Activated T-helper 1 cell treated with Interleukin-2 at 50 U/mL for 16 hours (primary cell): ENCODE data around the gene SLC25A11.
A peak's percentile ranks its signal among the peaks of the same experiment; 100 is the strongest.
"Not testable (repeated sequence)": the region's sequence is repeated elsewhere in the genome, so short reads cannot be mapped to it uniquely, and the experiment has no call there.

Experiments
- DNase-seq: peaks from one replicate; pipeline ENCODE4 v3.0.0-alpha.2; 2020; ENCODE audit warnings: low read depth

SLC25A11 gene

DNA sequence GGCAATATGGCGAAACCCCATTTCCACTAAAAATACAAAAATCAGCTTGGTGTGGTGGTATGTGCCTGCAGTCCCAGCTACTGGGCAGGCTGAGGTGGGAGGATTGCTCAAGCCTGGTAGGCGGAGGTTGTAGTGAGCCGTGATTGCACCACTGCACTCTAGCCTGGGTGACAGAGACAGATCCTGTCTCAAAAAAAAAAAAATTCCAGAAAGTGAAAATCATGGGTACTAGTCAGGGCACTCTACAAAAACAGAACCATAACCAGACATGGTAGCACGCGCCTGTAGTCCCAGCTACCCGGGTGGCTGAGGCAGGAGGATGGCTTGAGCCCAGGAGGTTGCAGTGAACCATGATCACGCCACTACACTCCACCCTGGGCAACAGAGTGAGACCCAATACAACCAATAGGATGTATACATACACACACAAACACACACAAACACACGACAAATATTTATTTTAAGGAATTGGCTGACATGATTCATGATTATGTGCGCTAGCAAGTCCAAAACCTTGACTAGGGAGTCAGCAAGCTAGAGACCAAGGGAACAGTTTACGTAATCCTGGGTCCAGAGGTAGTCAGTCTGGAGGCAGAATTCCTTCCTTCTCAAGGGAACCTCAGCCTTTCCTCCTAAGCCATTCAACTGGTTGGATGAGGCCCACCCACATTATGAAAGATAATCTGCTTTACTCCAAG lies 19.3 kb downstream of the SLC25A11 start:
- no peak for DNase-seq

DNA sequence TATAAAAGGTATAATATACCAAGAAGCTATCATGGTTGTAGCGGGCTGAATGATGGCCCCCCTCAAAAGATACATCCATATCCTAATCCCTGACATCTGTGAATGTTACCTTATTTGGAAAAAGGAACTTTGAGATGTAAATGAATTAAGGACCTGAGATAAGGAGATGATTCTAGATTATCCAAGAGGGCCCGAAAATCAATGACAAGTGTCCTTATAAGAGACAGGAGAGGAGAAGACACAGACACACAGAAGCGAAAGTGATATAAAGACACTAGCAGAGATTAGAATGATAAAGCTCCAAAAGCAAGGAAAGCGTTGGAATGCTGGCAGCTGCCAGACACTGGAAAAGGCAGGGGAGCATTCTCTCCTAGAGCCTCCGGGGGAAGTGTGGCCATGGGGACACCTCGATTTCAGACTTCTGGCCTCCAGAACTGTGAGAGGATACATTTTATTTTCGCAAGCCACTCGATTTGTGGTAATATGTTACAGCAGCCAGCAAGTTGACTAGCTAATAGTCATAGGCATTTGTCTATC lies 20.3 kb downstream of the SLC25A11 start:
- no peak for DNase-seq

DNA sequence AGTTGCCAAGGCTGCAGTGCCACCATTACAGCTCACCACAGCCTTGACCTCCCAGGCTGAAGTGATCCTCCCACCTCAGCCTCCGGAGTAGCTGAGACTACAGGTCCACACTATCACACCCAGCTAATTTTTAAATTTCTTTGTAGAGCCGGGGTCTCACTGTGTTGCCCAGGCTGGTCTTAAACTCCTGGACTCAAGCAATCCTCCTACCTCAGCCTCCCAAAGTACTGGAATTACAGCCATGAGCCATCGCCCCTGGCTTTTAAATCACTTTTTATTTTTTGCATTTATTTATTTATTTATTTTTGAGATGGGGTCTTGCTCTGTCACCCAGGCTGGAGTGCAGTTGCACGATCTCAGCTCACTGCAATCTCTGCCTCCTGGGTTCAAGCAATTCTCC lies 25.3 kb downstream of the SLC25A11 start:
- not testable (repeated sequence) for DNase-seq

DNA sequence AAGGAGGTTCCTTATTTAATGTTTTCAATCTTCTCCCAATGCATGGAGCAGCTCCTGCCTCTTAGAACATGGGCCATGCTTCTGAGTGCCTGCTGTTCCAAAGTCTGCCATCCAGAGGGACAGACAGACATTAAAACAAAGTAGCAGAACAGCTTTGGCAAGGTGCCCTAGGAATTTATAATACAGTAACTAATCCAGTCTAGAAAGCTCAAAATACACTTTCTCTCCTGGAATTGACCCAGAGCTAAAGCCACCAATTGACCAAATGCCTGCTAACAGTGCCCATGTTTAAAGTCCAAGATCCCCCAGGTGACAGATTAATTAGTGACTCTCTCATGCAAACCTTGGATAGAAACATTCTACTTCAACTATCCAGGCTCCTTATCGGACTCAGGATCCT lies 25.9 kb downstream of the SLC25A11 start:
- DNase-seq: no peak

DNA sequence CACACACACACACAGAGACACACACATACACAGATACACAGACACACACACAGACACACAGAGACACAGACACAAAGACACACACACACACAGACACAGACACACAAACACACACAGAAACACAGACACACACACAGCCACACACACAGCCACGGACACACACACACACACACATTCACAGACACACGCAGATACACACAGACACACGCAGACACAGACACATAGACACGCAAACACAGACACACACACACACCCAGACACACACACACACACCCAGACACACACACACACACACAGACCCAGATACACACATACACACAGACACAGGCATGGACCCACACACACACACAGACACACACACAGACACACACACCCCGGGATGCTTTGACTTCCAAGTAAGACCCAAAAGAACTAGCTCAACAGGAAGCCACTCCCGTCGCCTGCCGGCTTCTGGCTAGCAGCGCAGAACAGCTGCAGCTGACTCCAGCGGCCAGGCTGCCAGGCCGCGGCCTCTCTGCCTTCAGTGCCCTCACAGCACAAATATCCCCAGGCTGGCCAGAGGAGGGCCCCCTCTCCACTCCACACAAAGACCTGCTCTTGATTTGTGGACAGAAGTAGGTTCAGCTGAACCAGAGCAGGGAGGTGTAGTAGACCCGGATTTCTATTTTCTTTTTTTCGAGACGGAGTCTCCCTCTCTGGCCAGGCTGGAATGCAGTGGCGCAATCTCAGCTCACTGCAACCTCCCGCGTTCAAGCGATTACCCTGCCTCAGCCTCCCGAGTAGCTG lies 30.9 kb downstream of the SLC25A11 start:
- peak; percentile 60 for DNase-seq

DNA sequence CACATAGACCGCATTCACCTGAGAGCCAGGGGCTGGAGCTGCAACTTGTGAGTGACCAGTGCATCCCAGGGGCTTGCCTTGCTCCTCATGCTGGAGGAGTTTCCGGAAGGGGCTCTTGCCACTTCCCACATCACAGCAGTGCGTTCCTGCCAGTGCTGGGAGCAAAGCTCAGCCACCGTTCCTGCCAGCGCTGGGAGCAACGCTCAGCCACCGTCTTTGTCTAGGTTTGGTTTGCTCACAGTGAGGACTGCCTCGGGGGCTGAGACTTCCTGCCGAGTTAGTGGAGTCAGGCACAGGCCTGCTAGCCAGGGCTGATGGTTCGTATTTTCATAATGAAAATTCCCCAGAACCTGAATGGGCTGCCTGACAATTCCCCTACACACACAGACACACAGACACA lies 31.5 kb downstream of the SLC25A11 start:
- DNase-seq: no peak

DNA sequence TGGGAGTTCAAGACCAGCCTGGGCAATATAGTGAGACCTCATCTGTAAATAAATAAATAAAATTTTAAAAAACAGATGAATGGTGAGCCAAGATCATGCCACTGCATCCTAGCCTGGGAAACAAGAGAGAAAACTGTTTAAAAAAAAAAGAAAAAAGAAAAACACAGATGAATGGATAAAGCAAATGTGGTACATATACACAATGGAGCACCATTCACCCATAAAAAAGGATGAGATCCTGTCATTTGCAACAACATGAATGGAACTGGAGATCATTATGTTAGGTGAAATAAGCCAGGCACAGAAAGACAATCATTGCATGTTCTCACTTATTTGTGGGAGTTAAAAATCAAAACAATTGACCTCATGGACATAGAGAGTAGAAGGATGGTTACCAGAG lies 33.2 kb downstream of the SLC25A11 start:
- DNase-seq: not testable (repeated sequence)

DNA sequence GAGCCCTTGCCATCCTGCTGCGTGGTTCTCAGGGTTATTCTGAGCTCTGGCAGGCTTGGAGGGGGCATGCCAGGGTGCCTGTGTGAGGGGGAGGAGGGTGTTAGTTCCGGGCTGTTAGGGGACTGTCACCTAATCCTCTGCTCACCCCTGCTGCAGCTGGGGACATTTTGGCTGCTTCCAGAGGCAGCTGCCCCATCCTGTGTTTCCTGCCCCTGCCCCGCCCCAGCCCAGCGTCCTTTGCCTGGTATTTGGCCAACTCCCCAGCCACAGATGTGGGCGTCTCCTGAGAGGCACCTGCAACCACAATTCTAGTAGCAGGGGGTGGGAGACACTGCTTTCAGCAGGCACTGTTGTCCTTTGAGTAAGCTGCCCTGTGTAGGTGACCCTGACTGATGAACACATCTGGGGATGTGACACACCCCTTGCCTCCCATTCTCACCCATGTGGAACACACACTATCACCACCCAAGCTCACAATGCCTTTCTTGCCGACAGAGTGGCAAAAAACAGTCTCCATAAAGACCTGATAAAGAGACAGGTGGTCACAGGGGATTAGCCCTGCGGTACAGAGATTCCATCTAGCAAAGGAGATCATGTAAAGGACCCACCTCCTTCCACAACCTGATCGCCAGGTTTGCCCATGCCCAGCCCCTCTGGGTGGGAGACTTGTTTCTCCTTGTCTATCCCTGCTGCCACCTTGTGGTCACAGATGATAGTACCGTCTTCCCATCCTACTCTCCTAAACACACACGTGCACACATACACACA lies 36.6 kb downstream of the SLC25A11 start, which contains the start of gene CHRNE:
TSS of gene CHRNE (minus strand) at position 48 of the 768 bp plus-strand sequence. CDS start at position 13, 35 bp downstream.
- peak; percentile 47 for DNase-seq

DNA sequence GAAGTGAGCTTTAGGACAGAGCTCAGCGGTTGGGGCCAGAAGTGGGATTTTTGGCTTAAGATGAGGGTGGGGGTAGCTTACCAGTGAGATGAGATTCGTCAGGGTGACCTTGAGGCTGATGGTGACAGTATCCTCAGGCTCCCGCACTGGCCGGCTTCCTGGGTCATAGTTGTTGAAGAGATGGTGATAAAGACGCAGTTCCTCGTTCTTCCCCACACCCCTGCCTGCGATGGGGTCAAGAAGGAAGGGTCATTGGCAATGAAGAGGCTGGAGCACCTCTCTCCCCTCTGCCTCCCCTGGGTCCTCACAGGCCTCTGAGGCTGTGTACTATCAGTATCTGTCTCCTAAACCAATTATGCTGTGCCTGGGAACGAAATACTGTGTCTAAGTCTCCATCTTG lies 37.3 kb downstream of the SLC25A11 start:
- DNase-seq: no peak

DNA sequence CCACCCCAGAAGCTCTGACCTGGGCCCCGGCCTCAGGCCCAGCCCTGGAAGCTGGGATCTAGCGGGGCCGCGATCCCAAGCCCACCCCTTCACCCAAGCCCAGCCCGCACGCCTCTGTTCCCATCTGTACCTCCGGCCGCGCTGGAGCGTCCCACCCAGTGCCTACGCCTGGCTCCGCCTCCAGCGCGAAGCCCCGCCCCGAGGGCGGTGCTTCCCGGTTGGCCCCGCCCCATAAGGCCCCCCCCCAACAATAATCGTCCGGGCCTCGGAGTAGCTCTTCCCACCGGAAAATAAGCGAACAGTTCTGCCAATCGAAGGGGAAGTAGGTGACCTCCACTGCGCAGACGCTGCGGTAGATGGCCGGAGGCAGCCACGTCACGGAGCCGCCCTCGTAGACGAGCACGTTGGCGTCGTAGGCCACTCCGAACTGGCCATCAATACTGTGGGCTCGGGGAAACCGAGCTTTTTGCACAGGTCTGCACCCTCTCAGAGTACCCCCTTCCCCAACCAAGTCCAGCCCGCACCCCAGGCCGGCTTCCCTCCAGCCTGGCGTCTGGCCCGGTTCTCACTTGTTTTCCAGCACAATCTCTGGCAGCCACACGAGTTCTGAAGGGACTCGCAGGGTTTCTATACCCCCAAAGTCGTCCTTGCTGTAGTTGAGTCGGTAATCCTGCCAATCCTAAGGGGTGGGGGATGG lies 38.0 kb downstream of the SLC25A11 start:
- no peak for DNase-seq

DNA sequence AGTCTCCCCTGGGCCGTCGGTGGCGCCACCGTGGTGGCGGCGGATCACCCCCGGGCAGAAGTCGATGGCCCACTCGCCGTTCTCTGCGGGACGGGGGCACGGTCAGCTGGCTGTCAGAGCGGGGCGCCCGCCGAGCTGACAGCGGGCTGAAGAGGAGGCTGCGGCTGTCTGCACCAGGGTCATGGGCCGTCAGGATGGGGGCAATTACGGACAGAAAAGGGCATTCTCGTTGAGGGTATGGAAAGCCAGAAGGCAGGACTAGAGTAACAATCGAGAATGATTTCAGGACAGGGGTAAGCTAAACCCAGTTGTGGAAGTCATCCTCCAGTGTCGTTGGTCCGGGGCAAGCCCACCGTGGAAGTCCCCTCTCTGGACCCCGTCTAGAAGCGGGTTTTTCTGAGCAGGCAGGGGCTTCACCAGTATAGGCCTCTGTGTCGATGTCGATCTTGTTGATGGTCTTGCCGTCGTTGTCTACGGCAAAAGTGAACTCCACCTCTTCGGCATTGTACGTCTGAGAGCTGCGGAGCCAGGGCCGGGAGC lies 38.7 kb downstream of the SLC25A11 start:
- DNase-seq: no peak

DNA sequence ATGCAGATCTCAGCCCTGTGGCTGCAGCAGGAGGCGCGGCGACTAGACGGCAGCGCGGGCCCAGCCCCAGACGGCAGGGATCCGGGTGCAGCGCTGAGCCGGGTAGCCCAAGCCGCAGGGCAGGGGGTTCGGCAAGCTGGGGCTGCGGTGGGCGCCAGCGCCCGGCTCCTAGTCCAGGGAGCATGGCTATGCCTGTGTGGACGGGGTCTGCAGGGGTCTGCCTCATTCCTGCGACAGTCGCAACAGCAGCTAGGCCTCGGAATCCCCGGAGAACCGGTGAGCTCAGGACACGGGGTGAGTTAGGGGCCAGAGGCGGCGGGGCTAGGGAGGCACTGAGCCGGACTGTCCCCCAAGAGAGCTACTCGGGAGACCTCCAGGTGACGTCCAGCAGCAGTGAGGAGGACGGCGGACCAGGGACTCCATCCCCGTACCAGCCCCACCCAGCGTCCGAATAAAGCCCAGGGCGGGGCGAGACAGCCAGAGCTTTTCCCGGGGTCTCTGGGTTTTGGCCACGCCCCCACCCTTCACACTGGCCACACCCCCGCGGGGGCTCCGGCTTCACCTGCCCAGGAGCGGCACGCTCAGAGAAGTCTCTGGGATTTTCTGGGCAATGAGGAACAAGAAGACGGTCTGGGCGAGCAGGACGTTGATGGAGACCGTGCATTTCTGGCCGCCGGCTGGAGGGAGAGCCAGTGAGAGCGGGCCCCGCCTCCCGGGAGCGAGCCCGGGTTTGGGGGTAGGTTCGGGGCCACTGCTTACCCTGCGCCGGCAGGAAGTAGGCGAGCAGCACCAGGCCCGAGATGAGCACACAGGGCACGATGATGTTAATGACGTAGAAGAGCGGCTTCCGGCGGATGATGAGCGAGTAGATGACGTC lies 39.4 kb downstream of the SLC25A11 start:
- peak; percentile 43 for DNase-seq

DNA sequence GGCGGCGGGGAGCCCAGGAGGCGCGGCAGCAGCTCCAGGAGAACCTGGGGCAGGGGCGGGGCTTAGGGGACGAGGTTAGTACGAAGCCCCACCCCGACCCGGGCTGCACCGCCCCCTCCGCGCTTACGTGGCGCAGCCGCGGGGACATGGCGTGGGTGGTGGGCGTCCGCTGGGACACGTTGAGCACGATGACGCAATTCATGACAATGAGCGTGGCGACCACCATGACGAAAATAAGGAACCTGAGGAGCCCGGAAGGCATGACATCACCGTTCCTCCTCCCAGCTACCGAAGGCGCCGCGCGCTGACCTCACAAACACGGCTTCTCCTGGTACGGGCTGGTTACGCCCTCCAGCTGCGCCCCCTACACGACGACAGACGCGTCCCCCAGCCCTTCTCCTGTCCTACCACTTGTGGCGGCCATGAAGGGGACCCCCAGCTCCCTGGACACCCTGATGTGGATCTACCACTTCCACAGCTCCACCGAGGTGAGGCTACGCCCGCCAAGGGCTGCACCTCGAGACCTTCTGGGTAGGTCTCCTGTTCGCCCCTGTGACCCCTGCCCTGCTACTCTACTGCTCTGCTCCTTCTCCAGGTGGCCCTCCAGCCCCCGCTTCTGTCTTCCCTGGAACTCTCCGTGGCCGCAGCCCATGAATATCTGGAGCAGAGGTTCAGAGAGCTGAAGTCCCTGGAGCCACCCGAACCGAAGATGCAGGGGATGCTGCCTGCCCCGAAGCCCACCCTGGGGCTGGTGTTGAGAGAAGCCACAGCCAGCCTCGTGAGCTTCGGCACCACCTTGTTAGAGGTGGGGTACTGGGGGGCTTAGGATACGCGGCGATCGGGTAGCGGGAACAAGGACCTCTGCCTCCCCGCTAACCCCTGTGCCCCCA lies 40.3 kb downstream of the SLC25A11 start, which contains the start of gene C17orf107:
TSS of gene C17orf107 (plus strand) at position 196 of the 890 bp plus-strand sequence. CDS start at position 423, 227 bp downstream.
- peak; percentile 76 for DNase-seq

DNA sequence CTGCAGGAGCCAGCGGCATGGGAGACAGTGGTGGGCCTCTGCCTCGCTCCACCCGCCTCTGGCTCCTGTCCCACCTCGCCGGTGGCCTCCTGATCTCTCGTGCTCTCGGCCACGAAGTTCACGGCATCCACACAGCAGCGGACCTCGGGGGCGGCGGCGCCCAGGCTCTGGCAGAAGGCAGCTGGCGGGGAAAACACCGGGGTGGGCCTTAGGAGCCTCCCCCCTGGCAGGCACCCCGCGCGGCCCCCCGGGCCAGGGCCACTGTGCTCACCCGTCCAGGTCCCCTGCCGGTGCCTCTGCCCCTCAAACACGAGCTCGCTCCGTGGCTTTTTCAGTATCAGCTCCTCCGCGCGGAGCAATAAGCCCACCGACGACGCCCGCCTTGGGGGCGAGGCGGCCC lies 40.9 kb downstream of the SLC25A11 start:
- DNase-seq: no peak

DNA sequence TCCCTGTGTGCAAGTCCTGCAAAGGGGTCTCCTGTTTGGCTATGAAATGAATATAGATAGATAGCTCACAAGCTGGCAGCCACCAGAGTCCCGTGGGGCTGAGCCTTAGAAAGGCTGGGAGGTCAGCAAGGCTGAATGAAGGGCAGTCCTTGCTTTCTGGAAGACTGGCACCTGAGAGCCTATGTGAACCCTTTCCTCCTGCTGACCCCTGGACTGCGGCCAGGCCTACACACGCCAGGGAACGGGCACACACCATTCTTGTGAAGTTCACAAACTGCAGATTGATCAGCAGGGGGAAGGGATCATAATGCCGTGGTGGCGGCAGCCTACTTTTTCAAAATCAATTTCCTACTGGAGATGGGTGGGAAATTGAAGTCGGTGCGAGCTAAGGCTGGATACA lies 41.5 kb downstream of the SLC25A11 start:
- DNase-seq: no peak

DNA sequence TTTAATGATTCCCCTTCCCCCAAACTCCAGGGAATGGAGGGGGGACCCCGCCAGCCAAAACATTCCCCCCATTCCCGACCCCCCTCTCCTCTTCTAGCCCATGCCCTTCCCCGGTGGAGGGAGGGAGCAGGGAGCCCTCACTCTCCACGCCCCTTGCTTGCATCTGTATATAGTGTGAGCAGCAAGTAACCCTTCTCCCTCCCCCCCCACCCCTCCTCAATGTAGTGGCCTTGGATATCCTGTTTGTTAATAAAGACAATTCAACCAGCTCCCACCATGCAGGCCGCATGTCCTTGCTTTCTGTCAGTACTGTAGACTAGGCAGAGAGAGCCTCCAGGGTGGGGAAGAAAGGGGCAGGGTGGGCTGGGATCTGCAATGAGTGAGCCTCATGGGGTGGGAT lies 42.1 kb downstream of the SLC25A11 start:
- DNase-seq: no peak

DNA sequence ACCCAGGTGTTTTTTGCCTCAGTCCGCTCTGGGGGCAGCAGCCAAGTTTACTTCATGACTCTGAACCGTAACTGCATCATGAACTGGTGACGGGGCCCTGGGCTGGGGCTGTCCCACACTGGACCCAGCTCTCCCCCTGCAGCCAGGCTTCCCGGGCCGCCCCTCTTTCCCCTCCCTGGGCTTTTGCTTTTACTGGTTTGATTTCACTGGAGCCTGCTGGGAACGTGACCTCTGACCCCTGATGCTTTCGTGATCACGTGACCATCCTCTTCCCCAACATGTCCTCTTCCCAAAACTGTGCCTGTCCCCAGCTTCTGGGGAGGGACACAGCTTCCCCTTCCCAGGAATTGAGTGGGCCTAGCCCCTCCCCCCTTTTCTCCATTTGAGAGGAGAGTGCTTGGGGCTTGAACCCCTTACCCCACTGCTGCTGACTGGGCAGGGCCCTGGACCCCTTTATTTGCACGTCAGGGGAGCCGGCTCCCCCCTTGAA lies 42.6 kb downstream of the SLC25A11 start:
- no peak for DNase-seq

DNA sequence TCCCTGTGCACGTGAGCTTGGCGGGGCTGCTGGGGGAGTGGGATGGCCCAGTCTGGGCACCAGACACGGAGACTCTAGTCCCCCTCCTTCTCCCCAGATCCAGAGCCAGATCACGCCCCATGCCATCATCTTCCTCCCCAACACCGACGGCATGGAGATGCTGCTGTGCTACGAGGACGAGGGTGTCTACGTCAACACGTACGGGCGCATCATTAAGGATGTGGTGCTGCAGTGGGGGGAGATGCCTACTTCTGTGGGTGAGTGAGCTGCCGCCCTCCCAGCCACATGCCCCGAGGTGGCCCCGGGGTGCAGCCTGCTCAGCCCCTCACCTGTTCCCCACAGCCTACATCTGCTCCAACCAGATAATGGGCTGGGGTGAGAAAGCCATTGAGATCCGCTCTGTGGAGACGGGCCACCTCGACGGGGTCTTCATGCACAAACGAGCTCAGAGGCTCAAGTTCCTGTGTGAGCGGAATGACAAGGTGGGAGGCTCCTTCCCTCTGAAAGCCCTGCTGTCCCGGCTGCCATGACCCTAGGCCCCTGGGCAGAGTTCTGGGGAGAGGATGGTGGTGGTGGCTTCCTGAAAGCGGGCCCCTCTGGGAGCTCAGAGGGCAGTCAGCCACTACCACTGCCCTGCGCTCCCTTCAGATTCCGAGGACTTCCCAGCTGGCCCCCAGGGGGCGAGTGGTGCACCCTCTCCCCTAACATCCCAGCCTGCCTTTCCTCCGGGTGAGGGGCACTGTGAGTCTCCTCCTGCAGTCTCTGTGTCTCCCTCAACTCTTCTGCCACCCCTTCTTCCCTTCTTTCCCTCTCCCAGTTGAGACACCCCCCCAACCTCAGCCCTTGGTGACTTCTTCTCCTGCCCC lies 43.3 kb downstream of the SLC25A11 start:
- no peak for DNase-seq
